ENCODE measurements around the gene TCP11L2. TPM values are rescaled to one million over a fixed set of nuclear protein-coding genes. Genes with fewer than 3 reads are reported as not detected.

Gene TCP11L2
- total and polyA plus RNA-seq, 2 of the 13 experiments (the other 11 are each of a cell fraction or from before 2014, with no cell fraction given): 4.6 to 24.1 TPM

DNA sequence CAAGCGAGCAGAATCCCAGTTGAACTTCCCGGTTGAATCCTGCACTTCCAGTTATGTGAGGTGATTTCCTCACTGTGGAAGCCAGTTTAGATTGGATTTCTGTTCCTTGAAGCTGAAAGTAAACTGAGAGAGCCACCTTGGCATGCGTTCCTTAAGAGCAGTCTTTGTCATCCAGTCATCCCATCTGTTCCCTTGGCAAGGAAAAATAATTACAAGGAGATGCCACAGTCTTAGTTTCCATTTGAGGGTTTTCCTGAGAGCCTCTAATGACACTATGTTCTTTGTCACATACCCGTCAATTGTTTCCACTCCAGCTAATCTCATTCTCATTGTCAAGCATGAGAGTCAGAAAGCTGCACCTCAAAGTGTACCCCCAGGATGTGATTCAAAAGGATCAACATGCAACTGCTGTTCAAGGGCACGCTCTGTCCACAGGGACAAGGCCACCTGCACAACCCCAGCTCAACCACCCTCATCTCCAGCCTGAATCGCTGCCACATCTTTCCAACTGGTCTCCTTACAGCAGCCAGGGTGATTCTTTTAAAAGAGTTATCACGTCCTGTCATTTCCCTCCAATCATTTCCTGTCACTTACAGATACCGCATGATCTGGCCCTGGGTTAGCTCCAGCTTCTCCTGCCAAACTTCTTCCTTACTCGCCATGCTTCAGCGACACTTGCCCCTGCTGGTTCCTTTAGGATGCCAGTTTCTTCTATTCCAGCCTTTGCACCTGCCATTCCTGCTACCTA is 18.0 kb upstream of the TCP11L2 start (continued):
- TF ChIP-seq, protein P1, sequence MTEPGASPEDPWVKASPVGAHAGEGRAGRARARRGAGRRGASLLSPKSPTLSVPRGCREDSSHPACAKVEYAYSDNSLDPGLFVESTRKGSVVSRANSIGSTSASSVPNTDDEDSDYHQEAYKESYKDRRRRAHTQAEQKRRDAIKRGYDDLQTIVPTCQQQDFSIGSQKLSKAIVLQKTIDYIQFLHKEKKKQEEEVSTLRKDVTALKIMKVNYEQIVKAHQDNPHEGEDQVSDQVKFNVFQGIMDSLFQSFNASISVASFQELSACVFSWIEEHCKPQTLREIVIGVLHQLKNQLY (CRISPR knock-in tag; IDR thresholded peaks at IDR 0.05): peak; percentile 77
- TF ChIP-seq ZBTB1 (CRISPR knock-in tag; IDR thresholded peaks at IDR 0.05; ENCODE audit: borderline replicate concordance) (no peak), TFE3 (CRISPR knock-in tag; IDR thresholded peaks at IDR 0.05) (peak; percentile 66), KLF6 (CRISPR knock-in tag; IDR thresholded peaks at IDR 0.05) (peak; percentile 85; the same call in 1 of the 2 replicates), MBD4 (IDR thresholded peaks at IDR 0.05; ENCODE audit: borderline replicate concordance, low read length) (peak; percentile 53; the same call in 1 of the 2 replicates), JUNB (CRISPR knock-in tag; IDR thresholded peaks at IDR 0.05; ENCODE audit: borderline replicate concordance) (peak; percentile 90), POLR2G (IDR thresholded peaks at IDR 0.05; ENCODE audit: low read depth, low read length) (no peak)
- TF ChIP-seq, protein P2, sequence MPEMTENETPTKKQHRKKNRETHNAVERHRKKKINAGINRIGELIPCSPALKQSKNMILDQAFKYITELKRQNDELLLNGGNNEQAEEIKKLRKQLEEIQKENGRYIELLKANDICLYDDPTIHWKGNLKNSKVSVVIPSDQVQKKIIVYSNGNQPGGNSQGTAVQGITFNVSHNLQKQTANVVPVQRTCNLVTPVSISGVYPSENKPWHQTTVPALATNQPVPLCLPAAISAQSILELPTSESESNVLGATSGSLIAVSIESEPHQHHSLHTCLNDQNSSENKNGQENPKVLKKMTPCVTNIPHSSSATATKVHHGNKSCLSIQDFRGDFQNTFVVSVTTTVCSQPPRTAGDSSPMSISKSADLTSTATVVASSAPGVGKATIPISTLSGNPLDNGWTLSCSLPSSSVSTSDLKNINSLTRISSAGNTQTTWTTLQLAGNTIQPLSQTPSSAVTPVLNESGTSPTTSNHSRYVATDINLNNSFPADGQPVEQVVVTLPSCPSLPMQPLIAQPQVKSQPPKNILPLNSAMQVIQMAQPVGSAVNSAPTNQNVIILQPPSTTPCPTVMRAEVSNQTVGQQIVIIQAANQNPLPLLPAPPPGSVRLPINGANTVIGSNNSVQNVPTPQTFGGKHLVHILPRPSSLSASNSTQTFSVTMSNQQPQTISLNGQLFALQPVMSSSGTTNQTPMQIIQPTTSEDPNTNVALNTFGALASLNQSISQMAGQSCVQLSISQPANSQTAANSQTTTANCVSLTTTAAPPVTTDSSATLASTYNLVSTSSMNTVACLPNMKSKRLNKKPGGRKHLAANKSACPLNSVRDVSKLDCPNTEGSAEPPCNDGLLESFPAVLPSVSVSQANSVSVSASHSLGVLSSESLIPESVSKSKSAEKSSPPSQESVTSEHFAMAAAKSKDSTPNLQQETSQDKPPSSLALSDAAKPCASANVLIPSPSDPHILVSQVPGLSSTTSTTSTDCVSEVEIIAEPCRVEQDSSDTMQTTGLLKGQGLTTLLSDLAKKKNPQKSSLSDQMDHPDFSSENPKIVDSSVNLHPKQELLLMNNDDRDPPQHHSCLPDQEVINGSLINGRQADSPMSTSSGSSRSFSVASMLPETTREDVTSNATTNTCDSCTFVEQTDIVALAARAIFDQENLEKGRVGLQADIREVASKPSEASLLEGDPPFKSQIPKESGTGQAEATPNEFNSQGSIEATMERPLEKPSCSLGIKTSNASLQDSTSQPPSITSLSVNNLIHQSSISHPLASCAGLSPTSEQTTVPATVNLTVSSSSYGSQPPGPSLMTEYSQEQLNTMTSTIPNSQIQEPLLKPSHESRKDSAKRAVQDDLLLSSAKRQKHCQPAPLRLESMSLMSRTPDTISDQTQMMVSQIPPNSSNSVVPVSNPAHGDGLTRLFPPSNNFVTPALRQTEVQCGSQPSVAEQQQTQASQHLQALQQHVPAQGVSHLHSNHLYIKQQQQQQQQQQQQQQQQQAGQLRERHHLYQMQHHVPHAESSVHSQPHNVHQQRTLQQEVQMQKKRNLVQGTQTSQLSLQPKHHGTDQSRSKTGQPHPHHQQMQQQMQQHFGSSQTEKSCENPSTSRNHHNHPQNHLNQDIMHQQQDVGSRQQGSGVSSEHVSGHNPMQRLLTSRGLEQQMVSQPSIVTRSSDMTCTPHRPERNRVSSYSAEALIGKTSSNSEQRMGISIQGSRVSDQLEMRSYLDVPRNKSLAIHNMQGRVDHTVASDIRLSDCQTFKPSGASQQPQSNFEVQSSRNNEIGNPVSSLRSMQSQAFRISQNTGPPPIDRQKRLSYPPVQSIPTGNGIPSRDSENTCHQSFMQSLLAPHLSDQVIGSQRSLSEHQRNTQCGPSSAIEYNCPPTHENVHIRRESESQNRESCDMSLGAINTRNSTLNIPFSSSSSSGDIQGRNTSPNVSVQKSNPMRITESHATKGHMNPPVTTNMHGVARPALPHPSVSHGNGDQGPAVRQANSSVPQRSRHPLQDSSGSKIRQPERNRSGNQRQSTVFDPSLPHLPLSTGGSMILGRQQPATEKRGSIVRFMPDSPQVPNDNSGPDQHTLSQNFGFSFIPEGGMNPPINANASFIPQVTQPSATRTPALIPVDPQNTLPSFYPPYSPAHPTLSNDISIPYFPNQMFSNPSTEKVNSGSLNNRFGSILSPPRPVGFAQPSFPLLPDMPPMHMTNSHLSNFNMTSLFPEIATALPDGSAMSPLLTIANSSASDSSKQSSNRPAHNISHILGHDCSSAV (CRISPR knock-in tag; IDR thresholded peaks at IDR 0.05; ENCODE audit: borderline replicate concordance): no peak
- TF ChIP-seq, protein P3, sequence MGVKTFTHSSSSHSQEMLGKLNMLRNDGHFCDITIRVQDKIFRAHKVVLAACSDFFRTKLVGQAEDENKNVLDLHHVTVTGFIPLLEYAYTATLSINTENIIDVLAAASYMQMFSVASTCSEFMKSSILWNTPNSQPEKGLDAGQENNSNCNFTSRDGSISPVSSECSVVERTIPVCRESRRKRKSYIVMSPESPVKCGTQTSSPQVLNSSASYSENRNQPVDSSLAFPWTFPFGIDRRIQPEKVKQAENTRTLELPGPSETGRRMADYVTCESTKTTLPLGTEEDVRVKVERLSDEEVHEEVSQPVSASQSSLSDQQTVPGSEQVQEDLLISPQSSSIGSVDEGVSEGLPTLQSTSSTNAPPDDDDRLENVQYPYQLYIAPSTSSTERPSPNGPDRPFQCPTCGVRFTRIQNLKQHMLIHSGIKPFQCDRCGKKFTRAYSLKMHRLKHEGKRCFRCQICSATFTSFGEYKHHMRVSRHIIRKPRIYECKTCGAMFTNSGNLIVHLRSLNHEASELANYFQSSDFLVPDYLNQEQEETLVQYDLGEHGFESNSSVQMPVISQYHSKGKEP (CRISPR knock-in tag; IDR thresholded peaks at IDR 0.05): no peak
